ENCODE results near the gene AURKB.

Gene AURKB

GRCh38 chr17:8187517-8188262 lies 22.7 kb downstream of the AURKB start:
- peak; percentile 98 for DNase-seq (ENCODE audit: low spot score)

- DNase-seq (ENCODE audit: low spot score): peak; percentile 98
Measured at GRCh38 chr17:8186787-8187516, 23.4 kb downstream of the AURKB start.

GRCh38 chr17:8186446-8186786 lies 24.0 kb downstream of the AURKB start:
- no peak for DNase-seq (ENCODE audit: low spot score)

- peak; percentile 85 for DNase-seq (ENCODE audit: low spot score)
Measured at GRCh38 chr17:8185582-8186445, 24.6 kb downstream of the AURKB start.

- no peak for DNase-seq (ENCODE audit: low spot score)
Measured at GRCh38 chr17:8176998-8177731, 33.2 kb downstream of the AURKB start.

- peak; percentile 91 for DNase-seq (ENCODE audit: low spot score)
Measured at GRCh38 chr17:8176197-8176940, 34.0 kb downstream of the AURKB start, which contains the start of gene TMEM107. Gene TMEM107 (minus strand): TSS chr17:8176380. CDS start chr17:8176286, 94 bp downstream.

GRCh38 chr17:8175795-8176196 lies 34.6 kb downstream of the AURKB start:
- DNase-seq (ENCODE audit: low spot score): no peak

GRCh38 chr17:8173871-8174322 lies 36.5 kb downstream of the AURKB start:
- no peak for DNase-seq (ENCODE audit: low spot score)

- peak; percentile 99 for DNase-seq (ENCODE audit: low spot score)
Measured at GRCh38 chr17:8173056-8173870, 37.1 kb downstream of the AURKB start.

GRCh38 chr17:8170186-8170585 lies 40.2 kb downstream of the AURKB start:
- DNase-seq (ENCODE audit: low spot score): peak; percentile 44

- DNase-seq (ENCODE audit: low spot score): no peak
Measured at GRCh38 chr17:8167526-8167925, 42.8 kb downstream of the AURKB start.

- DNase-seq (ENCODE audit: low spot score): no peak
Measured at GRCh38 chr17:8166731-8167130, 43.6 kb downstream of the AURKB start.

GRCh38 chr17:8164815-8165131 lies 45.6 kb downstream of the AURKB start:
- no peak for DNase-seq (ENCODE audit: low spot score)

GRCh38 chr17:8163978-8164814 lies 46.2 kb downstream of the AURKB start:
- DNase-seq (ENCODE audit: low spot score): peak; percentile 73

- peak; percentile 57 for DNase-seq (ENCODE audit: low spot score)
Measured at GRCh38 chr17:8162997-8163977, 47.1 kb downstream of the AURKB start.

- peak; percentile 58 for DNase-seq (ENCODE audit: low spot score)
Measured at GRCh38 chr17:8162233-8162996, 48.0 kb downstream of the AURKB start, which contains the start of gene VAMP2. Gene VAMP2 (minus strand): TSS chr17:8162948. CDS start chr17:8162879, 69 bp downstream.
